H9 (cell line): ENCODE results near the gene ABCA13. TPM values are rescaled to one million over a fixed set of nuclear protein-coding genes. Genes with fewer than 3 reads are reported as not detected.

Source experiments
- DNase-seq: peaks from one replicate; pipeline ENCODE4 v3.0.0-alpha.2; 2017
- H2AFZ ChIP-seq: one replicate; pipeline ENCODE4 v1.6.1; 2013; ENCODE audit warnings: mild to moderate bottlenecking, low read length, control low read depth, moderate library complexity
- H2AK5ac ChIP-seq: 2 replicates; pipeline ENCODE4 v1.6.1; 2013; ENCODE audit warnings: low read length, control low read depth, mixed read lengths; ENCODE audit not compliant: insufficient read length
- H2BK120ac ChIP-seq: one replicate; pipeline ENCODE4 v1.6.1; 2013; ENCODE audit warnings: low read depth, mild to moderate bottlenecking, low read length, control low read depth, inconsistent platforms; ENCODE audit not compliant: poor library complexity, severe bottlenecking
- H2BK12ac ChIP-seq: 2 replicates; pipeline ENCODE4 v1.6.1; 2013; ENCODE audit warnings: low read length, control low read depth, mixed read lengths, low read depth; ENCODE audit not compliant: insufficient read length
- H2BK15ac ChIP-seq: 2 replicates; pipeline ENCODE4 v1.6.1; 2013; ENCODE audit warnings: low read depth, low read length, control low read depth
- H2BK20ac ChIP-seq: one replicate; pipeline ENCODE4 v1.6.1; 2013; ENCODE audit warnings: low read depth, mild to moderate bottlenecking, low read length, control low read depth, inconsistent platforms; ENCODE audit not compliant: poor library complexity, severe bottlenecking
- H2BK5ac ChIP-seq: 2 replicates; pipeline ENCODE4 v1.6.1; 2013; ENCODE audit warnings: low read length, control low read depth, mixed read lengths; ENCODE audit not compliant: insufficient read length
- H3K14ac ChIP-seq: 2 replicates; pipeline ENCODE4 v1.6.1; 2013; ENCODE audit warnings: low read length, control low read depth; ENCODE audit not compliant: insufficient read depth
- H3K18ac ChIP-seq: 2 replicates; pipeline ENCODE4 v1.6.1; 2013; ENCODE audit warnings: low read depth, mild to moderate bottlenecking, mixed read lengths, low read length, control low read depth; ENCODE audit not compliant: insufficient read length
- H3K23ac ChIP-seq: 2 replicates; pipeline ENCODE4 v1.6.1; 2013; ENCODE audit warnings: low read length, control low read depth, mixed read lengths, low read depth; ENCODE audit not compliant: insufficient read length
- H3K23me2 ChIP-seq: 2 replicates; pipeline ENCODE4 v1.6.1; 2013; ENCODE audit warnings: low read depth, mild to moderate bottlenecking, mixed read lengths, low read length, control low read depth; ENCODE audit not compliant: insufficient read length, poor library complexity, severe bottlenecking
- H3K27ac ChIP-seq: 2 replicates; pipeline ENCODE4 v1.5.1; 2013; ENCODE audit warnings: low read length, control low read depth, mixed read lengths, low read depth; ENCODE audit not compliant: insufficient read length
- H3K27me3 ChIP-seq: 2 replicates; pipeline ENCODE4 v1.6.1; 2013; ENCODE audit warnings: low read length, control low read depth, inconsistent platforms; ENCODE audit not compliant: insufficient read depth
- H3K4ac ChIP-seq: 2 replicates; pipeline ENCODE4 v1.6.1; 2013; ENCODE audit warnings: low read depth, mild to moderate bottlenecking, control low read depth, inconsistent platforms, low read length, moderate library complexity
- H3K4me1 ChIP-seq: 2 replicates; pipeline ENCODE4 v1.6.1; 2013; ENCODE audit warnings: low read length, control low read depth, inconsistent platforms; ENCODE audit not compliant: insufficient read depth
- H3K4me2 ChIP-seq: 2 replicates; pipeline ENCODE4 v1.6.1; 2013; ENCODE audit warnings: low read length, control low read depth, mixed read lengths; ENCODE audit not compliant: insufficient read length, insufficient read depth
- H3K56ac ChIP-seq: 2 replicates; pipeline ENCODE4 v1.6.1; 2013; ENCODE audit warnings: low read depth, mild to moderate bottlenecking, mixed read lengths, low read length, control low read depth; ENCODE audit not compliant: insufficient read length
- H3K79me1 ChIP-seq: 2 replicates; pipeline ENCODE4 v1.6.1; 2013; ENCODE audit warnings: low read depth, mild to moderate bottlenecking, moderate library complexity, low read length, control low read depth, inconsistent platforms; ENCODE audit not compliant: insufficient read depth, poor library complexity, severe bottlenecking
- H3K79me2 ChIP-seq: 2 replicates; pipeline ENCODE4 v1.6.1; 2013; ENCODE audit warnings: low read length, control low read depth, inconsistent platforms; ENCODE audit not compliant: insufficient read depth
- H3K9ac ChIP-seq: 2 replicates; pipeline ENCODE4 v1.6.1; 2013; ENCODE audit warnings: low read length, control low read depth, mixed read lengths; ENCODE audit not compliant: insufficient read length; ENCODE audit errors: extremely low read depth
- H3K9me3 ChIP-seq: one replicate; pipeline ENCODE4 v1.6.1; 2013; ENCODE audit warnings: low read depth, low read length, inconsistent platforms; ENCODE audit not compliant: control insufficient read depth
- H3T11ph ChIP-seq: one replicate; pipeline ENCODE4 v1.6.1; 2013; ENCODE audit warnings: mild to moderate bottlenecking, low read length, control low read depth, inconsistent platforms
- H4K20me1 ChIP-seq: one replicate; pipeline ENCODE4 v1.6.1; 2013; ENCODE audit not compliant: control insufficient read depth, insufficient read length, insufficient read depth
- H4K5ac ChIP-seq: 2 replicates; pipeline ENCODE4 v1.6.1; 2013; ENCODE audit warnings: low read depth, mild to moderate bottlenecking, mixed read lengths, low read length, control low read depth; ENCODE audit not compliant: insufficient read length
- H4K8ac ChIP-seq: replicated peaks from 2 replicates; pipeline ENCODE4 v1.6.1; 2013; ENCODE audit warnings: low read length, control low read depth, mixed read lengths, low read depth; ENCODE audit not compliant: insufficient read length
- H4K91ac ChIP-seq: 2 replicates; pipeline ENCODE4 v1.6.1; 2013; ENCODE audit warnings: low read depth, mild to moderate bottlenecking, moderate library complexity, mixed read lengths, low read length, control low read depth; ENCODE audit not compliant: insufficient read length
- H3K27ac Mint-ChIP-seq, 3 experiments: 2 replicates in 2 of 3; 3 replicates in 1 of 3; pipeline ENCODE4 v1.8.0; 2020 to 2021; ENCODE audit warnings: mixed read lengths in 3 of 3, mild to moderate bottlenecking in 1 of 3, moderate library complexity in 1 of 3
- H3K27me3 Mint-ChIP-seq: 2 replicates; pipeline ENCODE4 v1.8.0; 2021; ENCODE audit warnings: low read depth, mild to moderate bottlenecking, moderate library complexity, mixed read lengths
- H3K36me3 Mint-ChIP-seq, 3 experiments: 2 replicates in 2 of 3; 3 replicates in 1 of 3; pipeline ENCODE4 v1.8.0; 2020 to 2021; ENCODE audit warnings: low read depth in 3 of 3, mixed read lengths in 3 of 3; ENCODE audit not compliant: insufficient read depth in 1 of 3
- H3K4me1 Mint-ChIP-seq, 2 experiments: 2 replicates each; pipeline ENCODE4 v1.8.0; 2020; ENCODE audit warnings: mixed read lengths in 2 of 2
- H3K4me3 Mint-ChIP-seq, 2 experiments: 2 replicates in 1 of 2; 3 replicates in 1 of 2; pipeline ENCODE4 v1.8.0; 2020 to 2021; ENCODE audit warnings: mild to moderate bottlenecking in 2 of 2, mixed read lengths in 2 of 2, moderate library complexity in 1 of 2
- H3K9me3 Mint-ChIP-seq, 2 experiments: 2 replicates in 1 of 2; 3 replicates in 1 of 2; pipeline ENCODE4 v1.8.0; 2020; ENCODE audit warnings: mild to moderate bottlenecking in 2 of 2, mixed read lengths in 2 of 2, moderate library complexity in 1 of 2
- CTCF ChIP-seq: fragments of 200-600 bp; sonication (generic); conservative IDR thresholded peaks from 3 replicates; pipeline ENCODE4 v1.8.0; 2021; ENCODE audit warnings: antibody characterized with exemption, mild to moderate bottlenecking
- WGBS: extraction: QIAGEN DNeasy Blood & Tissue Kit; methylation state at CpG from one replicate; pipeline ENCODE4 v1.1.7; 2013; ENCODE audit warnings: missing lambda C conversion rate, low lambda C conversion rate, mixed read lengths; ENCODE audit not compliant: insufficient read length; ENCODE audit errors: extremely low coverage; 5-methylcytosine and 5-hydroxymethylcytosine counted together
- total RNA-seq: library from RNA; stranded (reverse); gene quantifications from 2 replicates; pipeline ENCODE4 v1.2.1, GENCODE V29; 2021

The ABCA13 gene
- total RNA-seq, 1 experiment from 2014 or later, result 0.11 TPM

- Histone ChIP-seq H3T11ph (no peak overlapping the region), H3K4me2 (no peak overlapping the region), H2BK5ac (no peak overlapping the region), H3K79me1 (no peaks in the 10 kb centered on the region), H2BK120ac (no peak overlapping the region), H2AK5ac (no peak overlapping the region), H3K56ac (no peak overlapping the region), H3K14ac (no peak overlapping the region), H3K23ac (no peak overlapping the region), H4K5ac (no peak overlapping the region), H2BK15ac (no peak overlapping the region), H3K9ac (no peak overlapping the region), H3K4me1 (no peaks in the 10 kb centered on the region; the same call in 1 of the 2 replicates), H3K9me3 (no peaks in the 10 kb centered on the region), H2AFZ (no peak overlapping the region), H4K8ac (no peak overlapping the region), H3K23me2 (no peaks in the 10 kb centered on the region), H2BK20ac (no peak overlapping the region), H3K18ac (no peak overlapping the region), H2BK12ac (no peak overlapping the region), H3K27ac (no peak overlapping the region), H4K91ac (no peak overlapping the region), H3K27me3 (no peaks in the 10 kb centered on the region; the same call in 1 of the 2 replicates), H3K4ac (no peak overlapping the region), H4K20me1 (no peaks in the 10 kb centered on the region), H3K79me2 (no peaks in the 10 kb centered on the region)
- Mint-ChIP-seq H3K4me1 (peaks cover 51 to 52% of the 10 kb centered on the region in 2 experiments), H3K36me3 (no peaks in the 10 kb centered on the region), H3K27ac (no peak overlapping the region; a peak in 2 of 7 replicates), H3K9me3 (no peaks in the 10 kb centered on the region), H3K4me3 (no peak overlapping the region), H3K27me3 (peaks cover 11% of the 10 kb centered on the region)
- WGBS, result no CpG with 5 or more reads among the region's 9 CpGs
- DNase-seq, result no peak
- no peak for TF ChIP-seq CTCF
Measured at GRCh38 chr7:48179496-48180030, 8.3 kb downstream of the ABCA13 start.
